Limb (tissue), 2 donors: ENCODE measurements around the gene ERC2.

Experiments
- DNase-seq, 2 donors: peaks; one replicate each; pipeline ENCODE4 v3.0.0-alpha.2; 2016; ENCODE audit errors: extremely low spot score in 2 of 2

The ERC2 gene

GRCh38 chr3:55482496-55483195, 985.6 kb downstream of the ERC2 start:
- peak; percentile 63 to 72 for DNase-seq

GRCh38 chr3:55481744-55482495, 986.3 kb downstream of the ERC2 start:
- DNase-seq = peak in 1 of 2 donors; percentile 67

GRCh38 chr3:55480911-55481743, 987.1 kb downstream of the ERC2 start:
- peak in 1 of 2 donors; percentile 68 for DNase-seq

GRCh38 chr3:55477306-55478303, 990.7 kb downstream of the ERC2 start:
- DNase-seq = no peak

GRCh38 chr3:55476515-55476914, 991.8 kb downstream of the ERC2 start:
- no peak for DNase-seq

GRCh38 chr3:55474213-55474632, 994.0 kb downstream of the ERC2 start:
- peak in 1 of 2 donors; percentile 21 for DNase-seq

- DNase-seq = peak in 1 of 2 donors; percentile 14
Observed at GRCh38 chr3:55473788-55474187, 994.5 kb downstream of the ERC2 start.

GRCh38 chr3:55471522-55472280, 996.6 kb downstream of the ERC2 start:
- DNase-seq = peak in 1 of 2 donors; percentile 19

GRCh38 chr3:55471084-55471483, 997.2 kb downstream of the ERC2 start:
- no peak for DNase-seq

GRCh38 chr3:55469957-55470526, 998.2 kb downstream of the ERC2 start:
- DNase-seq = peak in 1 of 2 donors; percentile 13

- DNase-seq = peak in 1 of 2 donors; percentile 12
Observed at GRCh38 chr3:55468251-55468650, 1000.0 kb downstream of the ERC2 start.

- peak in 1 of 2 donors; percentile 59 for DNase-seq
Observed at GRCh38 chr3:55467099-55467498, 1001.2 kb downstream of the ERC2 start.

GRCh38 chr3:55466526-55466925, 1001.7 kb downstream of the ERC2 start:
- no peak for DNase-seq

GRCh38 chr3:55461896-55462295, 1006.4 kb downstream of the ERC2 start:
- no peak for DNase-seq

GRCh38 chr3:55459838-55460237, 1008.4 kb downstream of the ERC2 start:
- no peak for DNase-seq
